HCT116 (cell line): ENCODE measurements around the gene HPDL.

ENCODE experiments used
- EZH2 ChIP-seq: fragments of 200-600 bp; sonication (generic); IDR thresholded peaks from 2 replicates; pipeline ENCODE4 v1.6.1; 2017; ENCODE audit warnings: antibody characterized with exemption, mixed run types
- FOSL1 ChIP-seq: IDR thresholded peaks from 2 replicates; pipeline ENCODE4 v1.6.1; 2012; ENCODE audit warnings: low read depth
- POLR2A ChIP-seq: IDR thresholded peaks from 2 replicates; pipeline ENCODE4 v1.7.0; 2011; ENCODE audit warnings: borderline replicate concordance; ENCODE audit not compliant: insufficient read depth, insufficient read length; ENCODE audit errors: extremely low read depth
- POLR2AphosphoS5 ChIP-seq: IDR thresholded peaks from 2 replicates; pipeline ENCODE4 v1.6.1; 2011; ENCODE audit warnings: mild to moderate bottlenecking, low read depth, low read length, moderate library complexity
- RAD21 ChIP-seq: IDR thresholded peaks from 2 replicates; pipeline ENCODE4 v1.6.1; 2012; ENCODE audit warnings: low read depth, mild to moderate bottlenecking
- TF ChIP-seq, protein P1 (sequence below), 3 experiments: fragments of 200-600 bp in 1 of 3; sonication (generic) in 1 of 3; IDR thresholded peaks in 2 of 3; conservative IDR thresholded peaks in 1 of 3; 2 replicates each; pipeline ENCODE4 v1.5.1; 2012 to 2017; ENCODE audit warnings: low read depth in 2 of 3, low read length in 2 of 3, antibody characterized with exemption in 1 of 3, borderline replicate concordance in 1 of 3, control low read depth in 1 of 3, mild to moderate bottlenecking in 1 of 3, mixed read lengths in 1 of 3, mixed run types in 1 of 3, moderate library complexity in 1 of 3; ENCODE audit not compliant: insufficient read depth in 1 of 3
- TF ChIP-seq, protein P2 (sequence below): IDR thresholded peaks from 2 replicates; pipeline ENCODE4 v1.6.1; 2012; ENCODE audit warnings: low read depth

DNA sequence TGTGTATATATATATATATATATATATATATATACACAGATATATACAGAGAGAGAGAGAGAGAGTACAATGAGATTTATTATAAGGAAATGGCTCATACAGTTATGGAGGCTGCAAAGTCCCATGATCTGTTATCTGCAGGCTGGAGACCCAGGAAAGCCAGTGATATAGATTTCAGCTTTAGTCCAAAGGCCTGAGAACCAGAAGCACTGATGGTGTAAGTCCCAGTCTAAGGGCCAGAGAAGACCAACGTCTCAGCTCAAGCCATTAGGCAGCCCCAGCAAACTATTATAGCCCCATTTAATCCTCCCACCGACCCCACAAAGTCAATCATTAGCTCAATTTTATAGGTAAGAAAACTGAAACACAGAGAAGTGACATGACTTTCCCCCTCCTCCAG, 35.0 kb upstream of the HPDL start:
- TF ChIP-seq POLR2A, result no peak
- TF ChIP-seq POLR2AphosphoS5, result no peak
- TF ChIP-seq, protein P1, sequence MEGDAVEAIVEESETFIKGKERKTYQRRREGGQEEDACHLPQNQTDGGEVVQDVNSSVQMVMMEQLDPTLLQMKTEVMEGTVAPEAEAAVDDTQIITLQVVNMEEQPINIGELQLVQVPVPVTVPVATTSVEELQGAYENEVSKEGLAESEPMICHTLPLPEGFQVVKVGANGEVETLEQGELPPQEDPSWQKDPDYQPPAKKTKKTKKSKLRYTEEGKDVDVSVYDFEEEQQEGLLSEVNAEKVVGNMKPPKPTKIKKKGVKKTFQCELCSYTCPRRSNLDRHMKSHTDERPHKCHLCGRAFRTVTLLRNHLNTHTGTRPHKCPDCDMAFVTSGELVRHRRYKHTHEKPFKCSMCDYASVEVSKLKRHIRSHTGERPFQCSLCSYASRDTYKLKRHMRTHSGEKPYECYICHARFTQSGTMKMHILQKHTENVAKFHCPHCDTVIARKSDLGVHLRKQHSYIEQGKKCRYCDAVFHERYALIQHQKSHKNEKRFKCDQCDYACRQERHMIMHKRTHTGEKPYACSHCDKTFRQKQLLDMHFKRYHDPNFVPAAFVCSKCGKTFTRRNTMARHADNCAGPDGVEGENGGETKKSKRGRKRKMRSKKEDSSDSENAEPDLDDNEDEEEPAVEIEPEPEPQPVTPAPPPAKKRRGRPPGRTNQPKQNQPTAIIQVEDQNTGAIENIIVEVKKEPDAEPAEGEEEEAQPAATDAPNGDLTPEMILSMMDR (IDR thresholded peaks at IDR 0.05 in 2 of 3, conservative IDR thresholded peaks at IDR 0.05 in 1 of 3; ENCODE audit: borderline replicate concordance in 1 of 3, insufficient read depth in 1 of 3, low read depth in 2 of 3, low read length in 2 of 3), result no peak
- no peak for TF ChIP-seq EZH2
- no peak for TF ChIP-seq FOSL1
- no peak for TF ChIP-seq RAD21
- TF ChIP-seq, protein P2, sequence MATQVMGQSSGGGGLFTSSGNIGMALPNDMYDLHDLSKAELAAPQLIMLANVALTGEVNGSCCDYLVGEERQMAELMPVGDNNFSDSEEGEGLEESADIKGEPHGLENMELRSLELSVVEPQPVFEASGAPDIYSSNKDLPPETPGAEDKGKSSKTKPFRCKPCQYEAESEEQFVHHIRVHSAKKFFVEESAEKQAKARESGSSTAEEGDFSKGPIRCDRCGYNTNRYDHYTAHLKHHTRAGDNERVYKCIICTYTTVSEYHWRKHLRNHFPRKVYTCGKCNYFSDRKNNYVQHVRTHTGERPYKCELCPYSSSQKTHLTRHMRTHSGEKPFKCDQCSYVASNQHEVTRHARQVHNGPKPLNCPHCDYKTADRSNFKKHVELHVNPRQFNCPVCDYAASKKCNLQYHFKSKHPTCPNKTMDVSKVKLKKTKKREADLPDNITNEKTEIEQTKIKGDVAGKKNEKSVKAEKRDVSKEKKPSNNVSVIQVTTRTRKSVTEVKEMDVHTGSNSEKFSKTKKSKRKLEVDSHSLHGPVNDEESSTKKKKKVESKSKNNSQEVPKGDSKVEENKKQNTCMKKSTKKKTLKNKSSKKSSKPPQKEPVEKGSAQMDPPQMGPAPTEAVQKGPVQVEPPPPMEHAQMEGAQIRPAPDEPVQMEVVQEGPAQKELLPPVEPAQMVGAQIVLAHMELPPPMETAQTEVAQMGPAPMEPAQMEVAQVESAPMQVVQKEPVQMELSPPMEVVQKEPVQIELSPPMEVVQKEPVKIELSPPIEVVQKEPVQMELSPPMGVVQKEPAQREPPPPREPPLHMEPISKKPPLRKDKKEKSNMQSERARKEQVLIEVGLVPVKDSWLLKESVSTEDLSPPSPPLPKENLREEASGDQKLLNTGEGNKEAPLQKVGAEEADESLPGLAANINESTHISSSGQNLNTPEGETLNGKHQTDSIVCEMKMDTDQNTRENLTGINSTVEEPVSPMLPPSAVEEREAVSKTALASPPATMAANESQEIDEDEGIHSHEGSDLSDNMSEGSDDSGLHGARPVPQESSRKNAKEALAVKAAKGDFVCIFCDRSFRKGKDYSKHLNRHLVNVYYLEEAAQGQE, result no peak
